GM12874 (cell line): Measurements from ENCODE around the gene DOK3.

ENCODE experiments used
- CTCF ChIP-seq: IDR thresholded peaks from 2 replicates; pipeline ENCODE4 v1.5.1; 2011; ENCODE audit warnings: low read depth, mild to moderate bottlenecking, control low read depth, low read length, moderate library complexity; ENCODE audit not compliant: insufficient read depth

The DOK3 gene

GRCh38 chr5:177552839-177553455, 43.3 kb upstream of the DOK3 start:
- TF ChIP-seq CTCF: no peak

GRCh38 chr5:177550122-177550521, 40.5 kb upstream of the DOK3 start:
- TF ChIP-seq CTCF: no peak

- TF ChIP-seq CTCF: no peak
Observed at GRCh38 chr5:177548495-177548894, 38.9 kb upstream of the DOK3 start.

- TF ChIP-seq CTCF: no peak
Observed at GRCh38 chr5:177547736-177548135, 38.1 kb upstream of the DOK3 start.

- no peak for TF ChIP-seq CTCF
Observed at GRCh38 chr5:177546258-177546741, 36.7 kb upstream of the DOK3 start.

- no peak for TF ChIP-seq CTCF
Observed at GRCh38 chr5:177545487-177546257, 36.0 kb upstream of the DOK3 start.

GRCh38 chr5:177542816-177543465, 33.3 kb upstream of the DOK3 start:
- no peak for TF ChIP-seq CTCF
